Astrocyte of the cerebellum (primary cell): Measurements from ENCODE around the gene SEPTIN6.
"Not testable (repeated sequence)": the region's sequence is repeated elsewhere in the genome, so short reads cannot be mapped to it uniquely, and the experiment has no call there.

Source experiments
- DNase-seq: peaks from one replicate; pipeline ENCODE4 v3.0.0-alpha.2; 2011; ENCODE audit warnings: low read depth
- H3K4me3 ChIP-seq: 2 replicates; pipeline ENCODE4 v1.5.1; 2011; ENCODE audit warnings: mild to moderate bottlenecking, low read depth, low read length, moderate library complexity
- CTCF ChIP-seq: IDR thresholded peaks from 2 replicates; pipeline ENCODE4 v1.5.1; 2012; ENCODE audit warnings: low read length, low read depth, moderate library complexity, mild to moderate bottlenecking; ENCODE audit errors: missing control alignments
- in situ Hi-C: cut with HindIII; loops from 2 replicates; pipeline ENCODE4 v1.10.0; 2017; ENCODE audit warnings: low sequenced_read_pairs

Gene SEPTIN6

GRCh38 chrX:119685225-119686066, 7.5 kb downstream of the SEPTIN6 start:
- no peak overlapping the region for H3K4me3 ChIP-seq
- in situ Hi-C loops, result no loop called here
- no peak for DNase-seq
- TF ChIP-seq CTCF, result no peak

GRCh38 chrX:119684916-119685224, 8.1 kb downstream of the SEPTIN6 start:
- no peak for DNase-seq
- TF ChIP-seq CTCF, result no peak
- in situ Hi-C loops, result no loop called here
- H3K4me3 ChIP-seq, result no peak overlapping the region

DNA sequence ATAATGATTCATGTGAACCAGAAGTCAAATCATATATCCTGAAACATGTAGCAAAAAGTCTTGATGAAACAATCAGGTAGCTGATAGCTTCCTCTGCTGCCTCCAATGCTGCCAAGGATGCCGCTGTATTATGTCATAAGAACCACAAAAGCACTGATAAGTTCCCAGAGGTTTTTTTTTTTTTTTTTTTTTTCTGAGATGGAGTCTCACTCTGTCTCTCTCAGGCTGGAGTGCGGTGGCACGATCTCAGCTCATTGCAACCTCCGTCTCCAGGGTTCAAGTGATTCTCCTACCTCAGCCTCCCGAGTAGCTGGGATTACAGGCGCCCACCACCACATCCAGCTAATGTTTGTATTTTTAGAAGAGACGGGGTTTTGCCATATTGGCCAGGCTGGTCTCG, 8.7 kb downstream of the SEPTIN6 start:
- H3K4me3 ChIP-seq, in situ Hi-C loops, DNase-seq: not testable (repeated sequence)

DNA sequence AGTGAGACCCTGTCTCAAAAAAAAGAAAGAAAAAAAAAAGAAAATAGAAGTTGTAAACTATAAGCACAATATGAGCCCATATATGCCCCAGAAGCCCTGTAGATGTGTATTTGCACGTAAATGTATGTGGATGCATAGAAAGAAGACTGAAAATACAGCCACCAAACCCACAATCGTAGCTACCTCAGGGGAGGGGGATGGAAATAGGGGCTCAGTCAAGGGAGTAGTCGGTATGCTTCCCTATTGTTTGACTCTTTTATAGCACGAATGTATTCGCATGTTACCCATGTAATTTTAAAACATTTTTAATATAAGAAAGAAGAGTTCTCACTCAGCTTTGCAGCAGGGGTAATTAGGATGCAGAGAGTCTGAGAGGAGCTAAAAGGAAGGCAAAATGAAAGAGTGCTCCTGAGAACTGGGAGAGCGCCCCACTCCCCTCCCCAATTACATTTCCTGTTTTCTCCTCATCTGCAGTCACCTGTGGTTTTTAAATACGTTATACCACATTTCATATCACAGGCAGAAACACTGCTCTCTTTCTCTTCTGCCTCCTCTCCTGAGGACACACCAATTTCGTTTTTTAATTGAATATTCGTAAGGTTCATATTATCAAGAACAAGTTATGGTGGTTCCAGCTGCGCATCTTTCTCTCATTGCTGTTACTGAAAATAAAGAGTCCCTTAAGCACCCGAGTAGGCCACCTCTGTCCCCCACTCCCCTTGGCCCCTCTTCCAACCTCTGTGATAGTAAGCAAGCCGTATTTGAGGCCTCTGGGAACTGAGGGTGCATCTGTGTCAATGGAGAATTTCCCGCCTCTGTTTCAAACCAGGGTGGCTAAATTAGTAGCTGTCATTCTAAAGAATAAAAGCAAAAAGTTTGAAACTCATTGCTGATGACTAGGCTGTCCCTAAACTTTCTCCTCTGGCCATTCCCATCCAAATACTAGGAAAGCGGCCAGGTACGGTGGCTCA, 10.7 kb downstream of the SEPTIN6 start:
- no peak for DNase-seq
- in situ Hi-C loops, result no loop called here
- H3K4me3 ChIP-seq, result no peak overlapping the region
- no peak for TF ChIP-seq CTCF

DNA sequence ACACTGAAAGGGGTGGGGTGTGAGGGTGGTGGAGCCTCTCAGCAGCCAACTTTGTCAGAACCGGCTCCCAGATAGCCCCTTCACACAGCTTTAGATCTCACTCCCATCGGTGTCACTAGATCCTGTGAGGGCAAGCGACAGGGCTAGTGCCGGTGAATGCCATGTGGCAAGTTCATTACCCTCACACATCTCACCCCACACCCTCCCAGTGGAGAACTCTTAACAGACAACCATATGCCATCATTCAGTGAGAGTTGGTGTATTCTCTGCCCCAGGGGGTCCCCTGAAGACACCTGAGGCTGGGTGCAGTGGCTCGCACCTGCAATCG, 15.3 kb downstream of the SEPTIN6 start:
- in situ Hi-C loops, result no loop called here
- no peak overlapping the region for H3K4me3 ChIP-seq
- DNase-seq, result no peak
- no peak for TF ChIP-seq CTCF

DNA sequence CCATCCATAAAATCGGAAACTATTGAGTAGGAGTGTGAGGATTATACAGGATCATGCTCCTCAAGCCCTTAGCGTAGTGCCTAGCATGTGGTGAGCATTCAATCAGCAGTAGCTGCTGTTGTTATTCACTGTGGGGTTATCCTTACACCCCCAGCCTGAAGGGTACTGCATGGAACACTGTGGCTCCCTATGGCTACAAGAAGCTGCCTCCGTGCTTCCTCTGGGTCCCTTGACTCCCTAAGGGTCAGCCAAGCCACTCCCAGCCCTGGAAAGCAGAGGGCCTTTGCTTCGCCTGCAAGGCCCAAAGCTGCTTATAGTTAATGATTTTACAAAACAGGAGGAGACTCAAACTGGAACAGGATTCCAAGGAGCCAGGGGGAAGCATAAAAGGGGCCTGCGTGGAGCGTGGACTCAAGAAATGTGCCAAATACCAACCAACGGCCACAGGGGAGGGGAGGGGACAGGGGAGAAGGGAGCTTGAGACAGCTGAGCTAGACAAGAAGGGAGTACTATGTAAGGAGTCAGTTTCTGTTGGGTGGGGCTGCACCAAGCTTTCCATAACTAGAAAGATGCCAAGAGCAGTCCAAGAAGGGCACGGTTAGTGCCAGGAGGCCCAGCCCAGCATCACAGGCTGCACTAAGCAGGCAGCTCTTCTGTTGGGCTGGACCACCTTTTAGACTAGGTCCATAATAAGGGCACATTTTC, 15.9 kb downstream of the SEPTIN6 start:
- DNase-seq, result no peak
- H3K4me3 ChIP-seq, result no peak overlapping the region
- in situ Hi-C loops, result no loop called here
- no peak for TF ChIP-seq CTCF

DNA sequence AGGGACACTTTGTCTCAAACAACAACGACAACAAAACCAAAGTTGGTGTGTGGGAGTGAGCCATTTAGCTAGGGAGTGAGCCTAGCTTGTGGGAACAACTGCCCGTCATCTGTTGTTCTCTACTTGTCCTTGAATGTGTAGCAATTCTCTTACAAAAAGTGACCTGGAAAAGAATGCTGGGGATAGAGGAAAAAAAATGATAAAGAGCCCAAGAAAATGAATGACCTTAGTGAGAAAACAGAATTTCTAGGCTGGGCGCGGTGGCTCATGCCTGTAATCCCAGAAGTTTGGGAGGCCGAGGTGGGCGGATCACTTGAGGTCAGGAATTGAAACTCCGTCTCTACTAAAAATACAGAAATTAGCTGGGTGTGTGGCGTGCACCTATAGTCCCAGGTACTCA, 19.6 kb downstream of the SEPTIN6 start:
- in situ Hi-C loops, result no loop called here
- DNase-seq, result no peak
- H3K4me3 ChIP-seq, result no peak overlapping the region
- TF ChIP-seq CTCF, result no peak
